ENCODE results near the gene RECK.
A peak's percentile ranks its signal among the peaks of the same experiment; 100 is the strongest.

Gene RECK

GRCh38 chr9:36136894-36137391, 100.2 kb downstream of the RECK start:
- H3K4me1 ChIP-seq, result no peaks in the 10 kb centered on the region
- no peak overlapping the region for H3K27ac ChIP-seq
- no peaks in the 10 kb centered on the region for H3K9me3 ChIP-seq (ENCODE audit: control insufficient read depth, low read length)
- H3K79me2 ChIP-seq, result no peaks in the 10 kb centered on the region
- H2AFZ ChIP-seq, result peak overlapping the region; percentile 79
- H3K36me3 ChIP-seq (ENCODE audit: control insufficient read depth, insufficient read depth, low read length), result no peaks in the 10 kb centered on the region
- no peak overlapping the region for H3K9ac ChIP-seq
- TF ChIP-seq, protein P1, sequence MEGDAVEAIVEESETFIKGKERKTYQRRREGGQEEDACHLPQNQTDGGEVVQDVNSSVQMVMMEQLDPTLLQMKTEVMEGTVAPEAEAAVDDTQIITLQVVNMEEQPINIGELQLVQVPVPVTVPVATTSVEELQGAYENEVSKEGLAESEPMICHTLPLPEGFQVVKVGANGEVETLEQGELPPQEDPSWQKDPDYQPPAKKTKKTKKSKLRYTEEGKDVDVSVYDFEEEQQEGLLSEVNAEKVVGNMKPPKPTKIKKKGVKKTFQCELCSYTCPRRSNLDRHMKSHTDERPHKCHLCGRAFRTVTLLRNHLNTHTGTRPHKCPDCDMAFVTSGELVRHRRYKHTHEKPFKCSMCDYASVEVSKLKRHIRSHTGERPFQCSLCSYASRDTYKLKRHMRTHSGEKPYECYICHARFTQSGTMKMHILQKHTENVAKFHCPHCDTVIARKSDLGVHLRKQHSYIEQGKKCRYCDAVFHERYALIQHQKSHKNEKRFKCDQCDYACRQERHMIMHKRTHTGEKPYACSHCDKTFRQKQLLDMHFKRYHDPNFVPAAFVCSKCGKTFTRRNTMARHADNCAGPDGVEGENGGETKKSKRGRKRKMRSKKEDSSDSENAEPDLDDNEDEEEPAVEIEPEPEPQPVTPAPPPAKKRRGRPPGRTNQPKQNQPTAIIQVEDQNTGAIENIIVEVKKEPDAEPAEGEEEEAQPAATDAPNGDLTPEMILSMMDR (IDR thresholded peaks at IDR 0.05), result no peak
- peak overlapping the region; percentile 93 for H3K4me2 ChIP-seq (ENCODE audit: low read length)
- H3K27me3 ChIP-seq (ENCODE audit: control insufficient read depth, insufficient read depth, low read length), result no peaks in the 10 kb centered on the region
- H3K4me3 ChIP-seq (ENCODE audit: low read depth, low read length), result peak overlapping the region; percentile 66

DNA sequence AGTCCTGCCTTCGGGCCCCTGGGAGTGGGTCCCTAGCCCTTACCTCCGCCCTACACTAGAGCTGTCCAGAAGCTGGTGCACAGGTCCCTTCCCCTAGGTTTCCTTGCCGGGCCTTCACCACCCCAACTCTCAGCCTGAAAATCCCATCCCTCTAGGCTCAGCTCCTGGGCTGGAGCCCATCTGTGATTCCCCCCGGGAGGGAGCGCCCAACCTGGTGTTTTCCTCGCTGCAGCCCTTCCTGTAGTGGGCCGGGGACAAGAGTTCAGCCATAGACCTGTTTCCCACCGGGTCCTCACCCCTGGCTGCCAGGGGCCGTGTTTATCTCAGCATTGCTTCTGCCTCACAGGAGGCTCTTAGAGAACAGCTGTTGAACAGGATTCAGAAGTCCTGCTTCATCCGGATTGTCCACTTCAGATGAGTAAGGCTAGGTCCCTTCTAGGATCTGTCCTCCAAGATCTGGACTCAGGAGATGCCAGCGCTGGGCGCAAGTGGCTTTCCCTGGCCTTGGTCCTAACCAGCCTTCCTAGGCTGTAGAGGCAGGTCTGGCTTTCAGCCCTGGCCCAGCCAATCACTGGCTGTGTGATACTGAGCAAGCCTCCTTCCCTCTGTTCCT, 100.8 kb downstream of the RECK start:
- peak overlapping the region; percentile 79 for H2AFZ ChIP-seq
- H3K27ac ChIP-seq, result no peak overlapping the region
- H3K9me3 ChIP-seq (ENCODE audit: control insufficient read depth, low read length), result no peaks in the 10 kb centered on the region
- no peak overlapping the region for H3K9ac ChIP-seq
- no peaks in the 10 kb centered on the region for H3K79me2 ChIP-seq
- H3K4me2 ChIP-seq (ENCODE audit: low read length), result peak overlapping the region; percentile 93
- H3K27me3 ChIP-seq (ENCODE audit: control insufficient read depth, insufficient read depth, low read length), result no peaks in the 10 kb centered on the region
- H3K4me1 ChIP-seq, result no peaks in the 10 kb centered on the region
- TF ChIP-seq, protein P1 (IDR thresholded peaks at IDR 0.05), result no peak
- H3K4me3 ChIP-seq (ENCODE audit: low read depth, low read length), result peak overlapping the region; percentile 66
- no peaks in the 10 kb centered on the region for H3K36me3 ChIP-seq (ENCODE audit: control insufficient read depth, insufficient read depth, low read length)

DNA sequence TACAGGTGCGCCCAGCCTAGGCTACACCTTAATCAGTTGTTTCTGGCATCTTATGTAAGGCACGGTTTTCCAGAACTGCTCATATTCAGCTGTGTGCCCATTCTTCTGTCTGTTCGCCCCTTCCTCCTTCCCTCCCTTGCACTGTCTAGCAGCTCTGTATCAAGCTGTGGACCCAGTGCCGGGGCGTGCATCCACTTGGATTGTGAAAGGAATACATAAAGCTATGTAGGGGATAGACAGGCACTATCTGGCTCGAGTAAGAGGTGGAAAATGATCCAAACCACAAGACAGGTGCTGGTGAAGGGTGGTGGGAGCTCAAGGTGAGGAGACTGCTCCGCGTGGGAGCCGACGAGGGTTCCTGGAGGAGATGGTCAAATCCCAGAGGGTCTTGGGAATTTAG, 101.8 kb downstream of the RECK start:
- H3K9me3 ChIP-seq (ENCODE audit: control insufficient read depth, low read length), result no peaks in the 10 kb centered on the region
- H3K4me1 ChIP-seq, result no peaks in the 10 kb centered on the region
- H3K27me3 ChIP-seq (ENCODE audit: control insufficient read depth, insufficient read depth, low read length), result no peaks in the 10 kb centered on the region
- H3K9ac ChIP-seq, result no peak overlapping the region
- no peak overlapping the region for H3K27ac ChIP-seq
- no peak overlapping the region for H3K4me2 ChIP-seq (ENCODE audit: low read length)
- H2AFZ ChIP-seq, result no peak overlapping the region
- H3K36me3 ChIP-seq (ENCODE audit: control insufficient read depth, insufficient read depth, low read length), result no peaks in the 10 kb centered on the region
- H3K79me2 ChIP-seq, result no peaks in the 10 kb centered on the region
- H3K4me3 ChIP-seq (ENCODE audit: low read depth, low read length), result no peak overlapping the region
- TF ChIP-seq, protein P1 (IDR thresholded peaks at IDR 0.05), result no peak

- Histone ChIP-seq H3K36me3 (ENCODE audit: control insufficient read depth, insufficient read depth, low read length) (no peaks in the 10 kb centered on the region), H3K79me2 (no peaks in the 10 kb centered on the region), H3K9ac (no peak overlapping the region), H3K9me3 (ENCODE audit: control insufficient read depth, low read length) (no peaks in the 10 kb centered on the region), H3K4me1 (no peaks in the 10 kb centered on the region), H3K27me3 (ENCODE audit: control insufficient read depth, insufficient read depth, low read length) (no peaks in the 10 kb centered on the region), H2AFZ (no peak overlapping the region), H3K4me3 (ENCODE audit: low read depth, low read length) (no peak overlapping the region), H3K27ac (no peak overlapping the region), H3K4me2 (ENCODE audit: low read length) (no peak overlapping the region)
- TF ChIP-seq, protein P1 (IDR thresholded peaks at IDR 0.05), result no peak
Observed at GRCh38 chr9:36138901-36139300, 102.2 kb downstream of the RECK start.
